ENCODE measurements around the gene OR10H3.
"Not testable (repeated sequence)": the region's sequence is repeated elsewhere in the genome, so short reads cannot be mapped to it uniquely, and the experiment has no call there.

The OR10H3 gene

DNA sequence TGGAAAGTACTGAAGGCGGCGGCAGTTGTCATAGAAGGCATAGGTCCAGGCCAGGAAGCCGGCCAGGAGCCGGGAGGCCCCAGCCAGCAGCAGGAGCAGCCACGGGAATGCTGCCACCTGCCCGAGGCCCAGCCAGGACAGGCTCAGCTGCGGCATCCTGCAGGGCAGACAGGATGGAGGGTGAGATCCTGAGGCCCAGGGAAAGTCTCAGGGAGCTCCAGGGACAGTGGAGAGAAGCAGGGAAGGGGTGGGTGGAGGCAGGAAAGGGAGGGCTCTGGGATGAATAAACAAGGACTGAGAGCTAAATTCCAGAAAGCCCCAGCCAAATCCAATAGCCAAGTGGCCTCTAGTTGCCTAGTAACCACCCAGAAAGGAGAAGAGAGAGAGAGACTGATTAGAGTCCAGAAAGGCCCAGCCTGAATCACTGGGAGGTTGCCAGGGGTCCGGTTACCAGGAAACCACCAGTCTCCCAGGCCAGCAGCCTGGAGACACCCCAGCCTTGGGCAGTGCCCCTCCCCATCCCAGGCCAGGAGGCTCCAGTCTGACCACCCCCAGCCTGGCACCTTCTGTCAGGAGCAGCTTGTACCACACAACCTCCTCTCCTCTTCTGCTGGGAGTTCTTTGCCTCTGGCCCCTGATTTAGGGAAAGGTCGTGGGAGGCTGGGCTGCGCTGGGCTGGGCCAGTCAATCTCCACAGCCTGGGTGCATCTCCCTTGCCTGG, 42.1 kb downstream of the OR10H3 start:
- WGBS, 2 experiments (ENCODE audit: insufficient coverage in 2 of 2), result 67 to 75% methylated on average over 9 of the region's 10 CpGs
- H3K9me3 ChIP-seq (ENCODE audit: control insufficient read depth, low read length), result peaks cover 43% of the 10 kb centered on the region
- no peak overlapping the region for H3K4me3 ChIP-seq (ENCODE audit: extremely low read depth, insufficient read depth, low read length, poor library complexity, severe bottlenecking)
- no peak overlapping the region for H3K27ac ChIP-seq (ENCODE audit: low read depth, low read length, severe bottlenecking)
- H3K4me1 ChIP-seq (ENCODE audit: control insufficient read depth, insufficient read depth, low read length, poor library complexity, severe bottlenecking), result no peaks in the 10 kb centered on the region
- no peaks in the 10 kb centered on the region for H3K36me3 ChIP-seq (ENCODE audit: control insufficient read depth, insufficient read depth, low read length)

DNA sequence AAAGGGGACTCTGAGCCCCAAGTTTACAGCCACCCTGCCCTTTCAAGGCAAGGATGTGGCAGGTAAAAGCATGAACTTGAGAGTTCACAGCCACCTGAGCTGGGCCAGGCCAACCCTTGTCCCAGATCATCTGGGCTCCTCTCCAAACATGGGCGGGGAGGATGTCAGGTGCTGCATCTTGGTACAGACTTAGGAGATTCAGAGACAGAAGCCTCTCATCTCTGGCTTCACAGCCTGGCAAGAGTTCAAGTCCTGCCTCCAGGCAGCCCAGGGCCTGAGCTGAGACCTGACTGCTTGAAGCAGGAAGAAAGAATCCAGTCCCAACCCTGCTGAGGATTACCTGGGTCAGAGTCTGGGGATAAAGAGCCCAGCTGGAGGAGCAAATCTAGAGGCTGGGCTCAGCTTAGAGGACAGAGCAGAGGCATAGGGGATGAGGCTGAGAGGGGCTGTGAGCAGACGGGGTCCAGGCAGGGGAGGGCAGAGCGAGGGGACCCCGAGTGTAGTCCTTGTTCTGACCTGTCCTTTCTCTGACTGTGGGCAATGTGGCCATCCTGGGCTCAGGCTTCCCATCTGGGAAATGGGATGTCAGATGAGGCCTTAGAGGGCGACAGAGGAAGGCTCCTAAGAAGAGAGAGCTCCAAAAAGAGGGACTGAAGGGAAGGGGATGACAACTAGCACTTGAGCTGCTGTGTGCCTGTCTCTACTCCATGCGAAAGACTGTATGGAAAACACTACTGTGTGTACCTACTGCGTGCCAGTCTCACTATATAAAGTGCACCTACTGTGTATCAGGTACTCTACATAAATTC, 43.0 kb downstream of the OR10H3 start:
- H3K27ac ChIP-seq (ENCODE audit: low read depth, low read length, severe bottlenecking), result no peak overlapping the region
- no peak overlapping the region for H3K4me3 ChIP-seq (ENCODE audit: extremely low read depth, insufficient read depth, low read length, poor library complexity, severe bottlenecking)
- no peaks in the 10 kb centered on the region for H3K36me3 ChIP-seq (ENCODE audit: control insufficient read depth, insufficient read depth, low read length)
- H3K9me3 ChIP-seq (ENCODE audit: control insufficient read depth, low read length), result peaks cover 34% of the 10 kb centered on the region
- no peaks in the 10 kb centered on the region for H3K4me1 ChIP-seq (ENCODE audit: control insufficient read depth, insufficient read depth, low read length, poor library complexity, severe bottlenecking)
- WGBS, 2 experiments (ENCODE audit: insufficient coverage in 2 of 2), result 41 to 46% methylated on average over 5 to 7 of the region's 7 CpGs

DNA sequence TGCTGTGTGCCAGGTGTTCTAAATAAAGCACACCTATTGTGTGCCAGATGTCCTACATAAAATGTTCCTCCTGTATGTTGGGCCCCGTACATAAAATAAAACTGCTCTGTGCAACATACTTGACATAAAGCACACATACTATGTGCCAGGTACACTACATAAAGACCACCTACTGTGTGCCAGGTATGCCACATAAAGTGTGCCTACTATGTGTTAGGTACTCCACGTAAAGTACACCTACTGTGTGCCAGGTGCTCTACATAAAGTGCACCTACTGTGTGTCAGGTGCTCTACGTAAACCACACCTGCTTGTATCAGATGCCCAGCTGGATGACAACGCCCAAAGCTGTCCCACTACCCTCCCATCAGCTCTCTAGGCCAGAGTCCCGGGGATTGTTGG, 43.9 kb downstream of the OR10H3 start:
- H3K4me1 ChIP-seq (ENCODE audit: control insufficient read depth, insufficient read depth, low read length, poor library complexity, severe bottlenecking), result no peaks in the 10 kb centered on the region
- WGBS, 2 experiments (ENCODE audit: insufficient coverage in 2 of 2), result 63 to 79% methylated on average over 2 to 3 of the region's 5 CpGs
- no peak overlapping the region for H3K4me3 ChIP-seq (ENCODE audit: extremely low read depth, insufficient read depth, low read length, poor library complexity, severe bottlenecking)
- no peak overlapping the region for H3K27ac ChIP-seq (ENCODE audit: low read depth, low read length, severe bottlenecking)
- H3K9me3 ChIP-seq (ENCODE audit: control insufficient read depth, low read length), result peaks cover 28% of the 10 kb centered on the region
- H3K36me3 ChIP-seq (ENCODE audit: control insufficient read depth, insufficient read depth, low read length), result no peaks in the 10 kb centered on the region

DNA sequence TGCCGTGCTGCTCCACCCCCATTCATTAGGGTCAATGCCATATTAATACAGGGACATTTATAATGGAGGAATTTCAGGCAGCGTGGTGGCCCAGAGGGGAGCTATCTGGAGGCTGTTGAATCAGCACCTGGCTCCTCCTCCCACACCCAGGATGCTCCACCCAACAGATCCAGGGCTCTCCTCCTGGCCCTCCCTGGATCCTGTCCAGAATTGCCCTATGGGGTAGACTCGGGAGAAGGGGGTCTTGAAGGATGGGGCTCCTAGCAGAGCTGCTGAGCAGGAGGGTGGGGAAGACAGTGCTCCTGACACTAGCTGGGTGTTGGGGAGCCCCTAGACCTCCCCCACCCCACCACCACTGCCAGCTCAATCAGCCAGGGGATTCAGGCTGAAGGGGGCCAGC, 44.4 kb downstream of the OR10H3 start:
- peaks cover 28% of the 10 kb centered on the region for H3K9me3 ChIP-seq (ENCODE audit: control insufficient read depth, low read length)
- H3K4me3 ChIP-seq (ENCODE audit: extremely low read depth, insufficient read depth, low read length, poor library complexity, severe bottlenecking), result no peak overlapping the region
- H3K27ac ChIP-seq (ENCODE audit: low read depth, low read length, severe bottlenecking), result no peak overlapping the region
- H3K4me1 ChIP-seq (ENCODE audit: control insufficient read depth, insufficient read depth, low read length, poor library complexity, severe bottlenecking), result no peaks in the 10 kb centered on the region
- no CpG with 5 or more reads among the region's 3 CpGs for WGBS, 2 experiments (ENCODE audit: insufficient coverage in 2 of 2)
- no peaks in the 10 kb centered on the region for H3K36me3 ChIP-seq (ENCODE audit: control insufficient read depth, insufficient read depth, low read length)

DNA sequence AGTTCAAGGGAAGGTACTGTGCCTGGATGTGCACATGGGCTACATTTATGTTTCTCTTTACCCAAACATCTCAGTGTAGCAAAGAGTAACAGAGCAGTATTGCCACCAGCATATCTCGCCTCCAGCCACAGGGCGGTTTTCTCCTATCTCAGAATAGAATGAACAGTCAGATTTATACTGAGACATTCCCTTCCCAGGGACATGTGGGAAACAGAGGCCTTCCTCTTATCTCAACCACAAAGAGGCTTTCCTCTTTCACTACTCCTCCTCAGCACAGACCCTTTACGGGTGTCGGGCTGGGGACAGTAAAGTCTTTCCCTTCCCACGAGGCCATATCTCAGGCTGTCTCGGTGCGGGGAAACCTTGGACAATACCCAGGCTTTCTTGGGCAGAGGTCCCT, 45.1 kb downstream of the OR10H3 start:
- not testable (repeated sequence) for H3K36me3 ChIP-seq (ENCODE audit: control insufficient read depth, insufficient read depth, low read length); H3K27ac ChIP-seq (ENCODE audit: low read depth, low read length, severe bottlenecking); H3K4me3 ChIP-seq (ENCODE audit: extremely low read depth, insufficient read depth, low read length, poor library complexity, severe bottlenecking); H3K4me1 ChIP-seq (ENCODE audit: control insufficient read depth, insufficient read depth, low read length, poor library complexity, severe bottlenecking)
- H3K9me3 ChIP-seq (ENCODE audit: control insufficient read depth, low read length), result peaks cover 23% of the 10 kb centered on the region
- 89 to 93% methylated on average over 4 to 7 of the region's 7 CpGs for WGBS, 2 experiments (ENCODE audit: insufficient coverage in 2 of 2)

DNA sequence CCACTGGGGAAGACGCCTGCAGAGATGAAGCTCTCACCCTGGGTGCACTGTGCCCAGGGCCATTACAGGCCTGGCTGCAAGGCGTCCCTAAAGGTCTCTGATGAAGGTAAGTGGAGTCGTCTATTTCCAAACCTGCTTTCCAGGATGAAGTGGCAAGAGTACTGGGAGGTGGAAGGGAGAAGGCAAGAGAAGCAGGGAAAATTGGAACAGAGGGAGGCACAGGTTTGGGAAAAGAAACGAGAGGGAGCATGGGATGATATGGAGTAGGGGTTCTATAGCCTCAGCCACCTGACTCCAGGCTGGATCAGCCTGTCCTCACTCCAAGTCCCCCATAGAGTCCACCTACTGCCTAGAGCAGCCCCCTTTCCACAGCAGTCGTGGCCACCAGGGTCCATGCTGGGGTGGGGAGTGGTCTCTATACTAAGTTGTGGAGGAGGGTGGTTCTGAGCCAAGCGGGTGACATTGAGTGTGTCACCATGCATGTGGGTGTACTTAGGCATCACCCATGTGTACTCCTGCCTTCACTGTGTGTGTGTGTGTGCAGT, 49.9 kb downstream of the OR10H3 start, which contains the start of gene OR10H5:
OR10H5 (plus strand) TSS at position 51 of the 545 bp plus-strand sequence. CDS start 6,388 bp downstream, outside the sequence.
- Histone ChIP-seq H3K9me3 (ENCODE audit: control insufficient read depth, low read length) (peaks cover 41% of the 10 kb centered on the region), H3K27ac (ENCODE audit: low read depth, low read length, severe bottlenecking) (no peak within 1 kb of the TSS), H3K36me3 (ENCODE audit: control insufficient read depth, insufficient read depth, low read length) (no peaks in the 10 kb centered on the region), H3K4me3 (ENCODE audit: extremely low read depth, insufficient read depth, low read length, poor library complexity, severe bottlenecking) (no peak within 1 kb of the TSS), H3K4me1 (ENCODE audit: control insufficient read depth, insufficient read depth, low read length, poor library complexity, severe bottlenecking) (no peaks in the 10 kb centered on the region)
- 66 to 71% methylated on average over 4 to 5 of the region's 6 CpGs for WGBS, 2 experiments (ENCODE audit: insufficient coverage in 2 of 2)

DNA sequence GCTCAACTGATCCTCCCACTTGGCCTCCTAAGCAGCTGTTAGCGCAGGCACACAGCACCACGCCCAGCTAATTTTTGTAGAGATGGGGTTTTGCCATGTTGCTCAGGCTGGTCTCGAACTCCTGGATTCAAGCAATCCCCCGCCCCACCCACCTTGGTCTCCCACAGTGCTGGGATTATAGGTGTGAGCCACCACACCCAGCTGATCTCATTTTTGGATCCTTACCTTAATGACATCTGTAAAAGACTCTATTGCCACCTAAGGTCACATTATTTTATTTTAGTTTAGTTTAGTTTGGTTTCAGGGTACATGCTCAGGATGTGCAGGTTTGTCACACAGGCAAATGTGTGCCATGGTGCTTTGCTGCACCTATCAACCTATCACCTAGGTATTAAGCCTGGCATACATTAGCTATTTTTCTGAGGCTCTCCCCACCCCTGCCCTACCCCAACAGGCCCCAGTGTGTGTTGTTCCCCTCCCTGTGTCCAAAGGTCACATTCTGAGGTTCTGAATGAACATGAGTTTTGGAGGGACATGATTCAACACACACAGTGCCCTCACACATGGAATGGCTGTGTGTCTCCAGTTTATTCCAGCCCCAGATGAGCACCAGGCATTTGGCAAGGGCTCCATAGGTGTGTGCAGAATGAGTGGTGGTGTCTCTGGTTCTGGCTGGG, 50.9 kb downstream of the OR10H3 start:
- H3K4me1 ChIP-seq (ENCODE audit: control insufficient read depth, insufficient read depth, low read length, poor library complexity, severe bottlenecking), result no peaks in the 10 kb centered on the region
- H3K27ac ChIP-seq (ENCODE audit: low read depth, low read length, severe bottlenecking), result no peak overlapping the region
- no peaks in the 10 kb centered on the region for H3K36me3 ChIP-seq (ENCODE audit: control insufficient read depth, insufficient read depth, low read length)
- no peak overlapping the region for H3K4me3 ChIP-seq (ENCODE audit: extremely low read depth, insufficient read depth, low read length, poor library complexity, severe bottlenecking)
- H3K9me3 ChIP-seq (ENCODE audit: control insufficient read depth, low read length), result peaks cover 38% of the 10 kb centered on the region
- 20 to 59% methylated on average over 2 to 4 of the region's 4 CpGs for WGBS, 2 experiments (ENCODE audit: insufficient coverage in 2 of 2)

DNA sequence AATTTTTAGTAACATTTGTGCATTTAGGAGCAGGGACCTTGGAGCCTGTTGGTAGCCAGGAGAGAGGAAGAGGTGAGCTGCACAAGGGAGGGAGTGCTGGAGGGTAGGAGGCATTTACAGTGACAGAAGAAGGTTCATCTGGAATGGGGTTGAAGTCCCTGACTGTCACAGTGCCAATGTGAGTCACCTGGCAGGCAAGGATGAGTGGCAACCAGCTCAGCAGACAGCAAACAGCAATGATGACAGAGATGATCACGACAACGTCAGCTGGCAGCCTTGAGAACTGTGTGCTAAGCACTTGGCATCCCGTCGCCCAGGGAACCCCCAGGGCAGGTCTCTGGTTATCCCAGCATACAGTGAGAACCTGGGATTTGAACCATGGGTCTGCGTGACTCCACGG, 52.3 kb downstream of the OR10H3 start:
- H3K27ac ChIP-seq (ENCODE audit: low read depth, low read length, severe bottlenecking), result no peak overlapping the region
- 44 to 60% methylated on average over 6 of the region's 6 CpGs for WGBS, 2 experiments (ENCODE audit: insufficient coverage in 2 of 2)
- H3K4me3 ChIP-seq (ENCODE audit: extremely low read depth, insufficient read depth, low read length, poor library complexity, severe bottlenecking), result no peak overlapping the region
- no peaks in the 10 kb centered on the region for H3K4me1 ChIP-seq (ENCODE audit: control insufficient read depth, insufficient read depth, low read length, poor library complexity, severe bottlenecking)
- H3K36me3 ChIP-seq (ENCODE audit: control insufficient read depth, insufficient read depth, low read length), result no peaks in the 10 kb centered on the region
- peaks cover 38% of the 10 kb centered on the region for H3K9me3 ChIP-seq (ENCODE audit: control insufficient read depth, low read length)

Measured in mesodermal cell (in vitro differentiated cells).